ENCODE data around the gene RB1.

Gene RB1

GRCh38 chr13:48505012-48505411 is 201.5 kb downstream of the RB1 start:
- peak overlapping the region; percentile 51; the same call in 1 of the 2 replicates for H3K4me2 ChIP-seq (ENCODE audit: low read length)
- no peak overlapping the region for H2AFZ ChIP-seq (ENCODE audit: low read length)
- TF ChIP-seq CTCF (IDR thresholded peaks at IDR 0.05; ENCODE audit: low read length) = peak; percentile 16; the same call in 1 of the 2 replicates
- TF ChIP-seq EZH2 (IDR thresholded peaks at IDR 0.05; ENCODE audit: borderline replicate concordance, low read length) = no peak
- no peaks in the 10 kb centered on the region for H3K9me2 ChIP-seq (ENCODE audit: low read depth, low read length)
- H3K36me3 ChIP-seq (ENCODE audit: insufficient read depth, low read length) = no peaks in the 10 kb centered on the region
- no peaks in the 10 kb centered on the region for H3K27me3 ChIP-seq (ENCODE audit: insufficient read depth, low read length)
- H3K79me2 ChIP-seq (ENCODE audit: insufficient read depth, low read length) = no peaks in the 10 kb centered on the region
- H3K9ac ChIP-seq (ENCODE audit: low read length) = peak overlapping the region; percentile 21; the same call in 1 of the 2 replicates
- no peaks in the 10 kb centered on the region for H3F3A ChIP-seq (ENCODE audit: insufficient read depth, low read length)
- H4K20me1 ChIP-seq (ENCODE audit: insufficient read depth, low read length) = no peaks in the 10 kb centered on the region
- H3K27ac ChIP-seq (ENCODE audit: low read depth, low read length, poor library complexity, severe bottlenecking) = peak overlapping the region; percentile 52
- H3K4me1 ChIP-seq (ENCODE audit: insufficient read depth, low read length, severe bottlenecking) = peaks cover 44% of the 10 kb centered on the region
- no peak overlapping the region for H3K4me3 ChIP-seq (ENCODE audit: low read depth, low read length, poor library complexity, severe bottlenecking)
- no peaks in the 10 kb centered on the region for H3K9me3 ChIP-seq (ENCODE audit: low read length)

GRCh38 chr13:48505597-48506091 is 202.1 kb downstream of the RB1 start:
- Histone ChIP-seq H4K20me1 (ENCODE audit: insufficient read depth, low read length) (no peaks in the 10 kb centered on the region), H3F3A (ENCODE audit: insufficient read depth, low read length) (no peaks in the 10 kb centered on the region), H3K9ac (ENCODE audit: low read length) (peak overlapping the region; percentile 21; the same call in 1 of the 2 replicates), H3K79me2 (ENCODE audit: insufficient read depth, low read length) (no peaks in the 10 kb centered on the region), H3K9me3 (ENCODE audit: low read length) (no peaks in the 10 kb centered on the region), H3K27ac (ENCODE audit: low read depth, low read length, poor library complexity, severe bottlenecking) (peak overlapping the region; percentile 52), H2AFZ (ENCODE audit: low read length) (no peak overlapping the region), H3K27me3 (ENCODE audit: insufficient read depth, low read length) (no peaks in the 10 kb centered on the region), H3K36me3 (ENCODE audit: insufficient read depth, low read length) (no peaks in the 10 kb centered on the region), H3K9me2 (ENCODE audit: low read depth, low read length) (no peaks in the 10 kb centered on the region), H3K4me3 (ENCODE audit: low read depth, low read length, poor library complexity, severe bottlenecking) (peak overlapping the region; percentile 17), H3K4me2 (ENCODE audit: low read length) (peak overlapping the region; percentile 51; the same call in 1 of the 2 replicates), H3K4me1 (ENCODE audit: insufficient read depth, low read length, severe bottlenecking) (peaks cover 40% of the 10 kb centered on the region)
- TF ChIP-seq EZH2 (IDR thresholded peaks at IDR 0.05; ENCODE audit: borderline replicate concordance, low read length) (no peak), CTCF (IDR thresholded peaks at IDR 0.05; ENCODE audit: low read length) (no peak)

- H3K4me3 ChIP-seq (ENCODE audit: low read depth, low read length, poor library complexity, severe bottlenecking) = peak overlapping the region; percentile 17
- H3K79me2 ChIP-seq (ENCODE audit: insufficient read depth, low read length) = no peaks in the 10 kb centered on the region
- no peaks in the 10 kb centered on the region for H3K36me3 ChIP-seq (ENCODE audit: insufficient read depth, low read length)
- peak overlapping the region; percentile 52 for H3K27ac ChIP-seq (ENCODE audit: low read depth, low read length, poor library complexity, severe bottlenecking)
- H2AFZ ChIP-seq (ENCODE audit: low read length) = no peak overlapping the region
- TF ChIP-seq EZH2 (IDR thresholded peaks at IDR 0.05; ENCODE audit: borderline replicate concordance, low read length) (no peak), CTCF (IDR thresholded peaks at IDR 0.05; ENCODE audit: low read length) (no peak)
- H3K4me1 ChIP-seq (ENCODE audit: insufficient read depth, low read length, severe bottlenecking) = peaks cover 35% of the 10 kb centered on the region
- no peaks in the 10 kb centered on the region for H3K9me2 ChIP-seq (ENCODE audit: low read depth, low read length)
- no peaks in the 10 kb centered on the region for H3F3A ChIP-seq (ENCODE audit: insufficient read depth, low read length)
- no peaks in the 10 kb centered on the region for H3K27me3 ChIP-seq (ENCODE audit: insufficient read depth, low read length)
- no peak overlapping the region for H3K9ac ChIP-seq (ENCODE audit: low read length)
- peak overlapping the region; percentile 51; the same call in 1 of the 2 replicates for H3K4me2 ChIP-seq (ENCODE audit: low read length)
- no peaks in the 10 kb centered on the region for H4K20me1 ChIP-seq (ENCODE audit: insufficient read depth, low read length)
- no peaks in the 10 kb centered on the region for H3K9me3 ChIP-seq (ENCODE audit: low read length)
These were observed 202.6 kb downstream of the RB1 start for GRCh38 chr13:48506092-48506701.
